ENCODE results near the gene SPON1. TPM values are rescaled to one million over a fixed set of nuclear protein-coding genes. Genes with fewer than 3 reads are reported as not detected.

The SPON1 gene
- total RNA-seq, 1 donor from 2014 or later: under 0.01 TPM

DNA sequence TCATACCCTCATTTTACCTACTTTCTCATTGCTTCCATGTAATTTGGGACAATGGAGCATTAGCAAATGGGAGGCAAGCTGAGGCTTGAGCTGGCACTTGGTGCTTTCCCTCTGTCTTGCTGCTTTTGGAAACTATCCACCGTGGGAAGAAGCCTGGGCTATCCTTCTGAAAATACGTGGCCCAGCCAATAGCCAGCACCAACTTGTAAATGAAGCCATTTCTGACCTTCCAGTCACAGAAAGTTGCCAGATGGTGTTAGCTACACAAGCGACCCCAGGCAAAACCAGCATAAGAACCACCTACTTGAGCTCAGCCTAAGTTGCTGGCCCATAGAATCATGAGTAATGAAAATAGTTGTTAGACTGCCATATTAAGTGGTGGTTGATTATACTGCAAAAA, 18.5 kb upstream of the SPON1 start:
- DNase-seq (ENCODE audit: low read depth in 2 of 2): no peak

DNA sequence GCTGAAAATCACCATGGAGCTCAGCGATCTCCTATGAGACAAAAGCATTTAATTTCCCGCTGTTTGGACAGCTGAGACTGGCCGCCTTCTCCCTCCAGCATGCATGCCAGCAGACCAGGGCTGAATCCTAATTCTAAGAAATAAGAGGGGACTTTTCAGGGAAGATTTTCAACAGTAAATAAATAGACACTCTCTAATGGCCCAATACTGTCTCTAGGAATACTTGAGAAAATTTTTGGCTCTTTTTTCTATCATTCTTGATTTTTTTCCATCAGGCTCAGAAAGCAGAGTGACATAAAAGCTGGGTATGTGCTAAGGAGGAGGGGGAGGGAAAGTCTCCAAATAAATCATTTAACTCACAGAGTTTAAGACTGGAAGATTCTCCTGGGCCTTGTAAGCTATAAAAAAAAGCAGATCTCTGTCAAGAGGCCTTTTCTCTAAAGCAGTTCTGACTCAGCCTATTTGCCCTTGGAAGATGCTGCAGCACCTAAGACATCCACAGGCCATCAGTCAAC, 17.6 kb upstream of the SPON1 start:
- DNase-seq (ENCODE audit: low read depth in 2 of 2): no peak

DNA sequence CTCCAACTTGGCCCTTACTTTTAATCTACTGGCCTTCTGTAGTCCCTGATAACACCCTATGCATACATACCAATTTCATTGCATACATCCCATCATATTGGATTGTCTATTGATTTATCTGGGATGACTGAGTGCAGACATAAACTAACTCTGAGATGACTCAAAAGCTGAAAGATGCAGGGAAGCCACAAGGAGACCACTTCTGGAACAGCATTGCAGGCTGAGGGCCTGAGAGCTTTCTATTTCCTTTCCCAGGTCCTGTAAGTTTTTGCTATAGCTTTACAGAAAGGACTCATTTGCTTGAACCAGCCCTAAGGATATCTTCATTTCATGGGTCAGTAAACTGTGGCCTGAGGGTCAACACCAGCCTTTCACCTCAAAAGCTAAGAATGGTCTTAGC, 15.1 kb upstream of the SPON1 start:
- no peak for DNase-seq (ENCODE audit: low read depth in 2 of 2)

DNA sequence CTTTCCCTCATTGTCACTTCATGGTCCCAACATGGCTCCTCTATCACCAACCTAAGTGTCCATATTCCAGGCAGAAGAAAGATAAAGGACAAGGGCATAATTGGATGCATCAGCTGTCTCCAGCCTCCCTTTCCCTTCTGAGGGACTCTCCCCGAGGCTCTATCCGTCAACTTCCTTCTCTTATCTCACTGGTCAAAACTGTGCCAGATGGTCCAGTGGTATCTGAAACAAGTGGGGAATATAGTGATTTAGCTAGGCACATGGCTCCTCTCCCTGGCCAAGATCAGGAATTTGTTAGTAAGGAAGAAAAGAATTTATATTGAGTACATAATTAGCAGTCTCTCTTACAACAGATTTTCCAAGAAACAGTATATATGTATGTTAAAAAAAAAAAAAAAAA, 12.6 kb upstream of the SPON1 start:
- DNase-seq (ENCODE audit: low read depth in 2 of 2): no peak

DNA sequence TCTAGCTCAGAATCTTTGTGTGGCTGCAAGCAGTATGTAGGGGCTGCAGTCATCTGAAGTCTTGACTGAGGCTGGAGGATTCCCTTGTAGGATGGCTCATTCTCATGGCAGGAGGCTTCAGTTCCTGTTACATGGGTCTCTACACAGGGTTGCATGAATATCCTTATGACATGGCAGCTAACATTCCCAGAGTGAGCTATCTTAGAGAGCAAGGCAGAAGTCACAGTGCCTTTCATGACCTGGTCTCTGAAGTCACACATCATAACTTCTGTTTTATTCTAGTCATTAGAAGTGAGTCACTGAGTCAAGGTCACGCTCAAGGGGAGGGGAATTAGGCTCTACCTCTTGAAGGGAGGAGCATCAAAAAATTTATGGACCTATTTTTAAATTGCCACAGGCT, 10.3 kb upstream of the SPON1 start:
- no peak for DNase-seq (ENCODE audit: low read depth in 2 of 2)

DNA sequence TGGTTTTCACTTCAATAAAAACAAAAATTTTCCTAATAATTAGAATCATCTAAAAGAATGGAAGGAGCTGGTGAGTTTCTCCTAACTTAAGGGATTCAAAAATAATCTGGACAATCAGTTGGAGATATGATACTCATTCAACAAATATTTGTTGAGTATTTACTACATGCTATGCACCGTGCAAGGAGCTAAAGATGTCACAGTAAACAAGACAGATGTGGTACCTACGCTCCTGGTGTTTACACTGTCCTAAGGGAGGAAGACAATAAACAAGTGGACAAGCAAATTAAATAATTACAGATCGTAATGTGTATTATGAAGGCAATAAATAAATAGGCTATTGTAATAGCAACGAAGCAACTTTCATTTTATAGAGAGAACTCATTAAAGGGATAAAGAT, 9.9 kb upstream of the SPON1 start:
- DNase-seq (ENCODE audit: low read depth in 2 of 2): no peak

DNA sequence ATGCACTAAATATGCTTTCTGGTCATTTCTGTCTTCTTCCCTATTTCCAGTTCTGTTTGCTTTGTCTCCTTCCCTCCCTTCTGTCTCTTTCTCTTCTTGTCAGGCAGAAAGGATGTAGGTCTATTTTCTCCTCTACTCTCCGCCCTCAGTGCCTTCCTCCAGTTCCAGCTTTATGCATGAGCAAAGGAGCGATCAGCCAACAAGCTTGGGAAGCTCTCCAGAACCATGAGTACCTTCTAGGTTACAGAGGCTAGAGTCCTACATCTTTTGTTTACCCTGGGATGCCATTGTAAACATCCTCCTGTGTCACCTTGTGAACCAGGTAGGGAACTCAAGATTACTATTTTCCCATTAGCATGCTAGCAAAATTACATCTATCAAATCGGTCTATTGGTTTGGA, 7.9 kb upstream of the SPON1 start:
- DNase-seq (ENCODE audit: low read depth in 2 of 2): no peak

DNA sequence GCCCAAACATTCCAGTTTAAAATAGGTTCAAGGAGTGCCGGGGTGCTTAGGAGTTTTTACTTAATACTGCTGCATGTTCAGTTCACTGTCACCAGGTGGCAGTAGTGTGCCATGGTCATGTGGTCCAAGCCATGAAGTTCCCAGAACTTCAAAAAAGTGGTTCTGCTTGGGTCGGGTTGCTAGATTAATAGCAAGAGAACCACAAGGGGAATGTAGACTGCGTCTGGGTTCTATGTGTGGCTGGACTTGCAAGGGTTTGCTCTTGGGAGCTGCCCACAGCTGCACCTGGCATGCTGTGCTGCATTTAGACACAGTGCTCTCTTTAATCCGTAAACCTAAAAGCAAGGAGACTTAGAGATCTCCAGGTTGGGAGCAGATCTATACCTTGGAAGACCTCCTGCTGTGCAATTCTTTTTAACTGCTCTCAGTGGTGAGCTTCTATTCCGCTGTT, 6.5 kb upstream of the SPON1 start:
- peak; percentile 68 to 72 for DNase-seq (ENCODE audit: low read depth in 2 of 2)

DNA sequence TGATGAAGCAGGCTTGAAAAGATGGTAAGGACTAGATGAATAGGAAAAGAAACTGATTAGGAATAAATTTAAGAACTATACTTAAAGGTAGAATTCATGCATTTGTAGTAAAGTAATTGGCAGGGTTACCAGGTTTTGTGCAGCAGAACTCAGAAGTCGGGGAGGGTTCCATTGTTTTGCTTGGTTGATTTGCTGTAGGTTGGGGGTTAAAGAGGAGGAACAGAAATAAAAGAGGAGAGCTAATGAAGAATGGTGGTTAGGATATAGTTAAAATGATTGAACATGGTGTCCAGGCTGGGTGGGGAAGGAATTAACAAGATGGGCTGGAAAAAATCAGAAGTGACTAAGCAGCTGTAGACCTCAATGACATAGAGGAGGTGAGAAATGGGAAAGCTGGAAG, 5.5 kb upstream of the SPON1 start:
- DNase-seq (ENCODE audit: low read depth in 2 of 2): no peak

DNA sequence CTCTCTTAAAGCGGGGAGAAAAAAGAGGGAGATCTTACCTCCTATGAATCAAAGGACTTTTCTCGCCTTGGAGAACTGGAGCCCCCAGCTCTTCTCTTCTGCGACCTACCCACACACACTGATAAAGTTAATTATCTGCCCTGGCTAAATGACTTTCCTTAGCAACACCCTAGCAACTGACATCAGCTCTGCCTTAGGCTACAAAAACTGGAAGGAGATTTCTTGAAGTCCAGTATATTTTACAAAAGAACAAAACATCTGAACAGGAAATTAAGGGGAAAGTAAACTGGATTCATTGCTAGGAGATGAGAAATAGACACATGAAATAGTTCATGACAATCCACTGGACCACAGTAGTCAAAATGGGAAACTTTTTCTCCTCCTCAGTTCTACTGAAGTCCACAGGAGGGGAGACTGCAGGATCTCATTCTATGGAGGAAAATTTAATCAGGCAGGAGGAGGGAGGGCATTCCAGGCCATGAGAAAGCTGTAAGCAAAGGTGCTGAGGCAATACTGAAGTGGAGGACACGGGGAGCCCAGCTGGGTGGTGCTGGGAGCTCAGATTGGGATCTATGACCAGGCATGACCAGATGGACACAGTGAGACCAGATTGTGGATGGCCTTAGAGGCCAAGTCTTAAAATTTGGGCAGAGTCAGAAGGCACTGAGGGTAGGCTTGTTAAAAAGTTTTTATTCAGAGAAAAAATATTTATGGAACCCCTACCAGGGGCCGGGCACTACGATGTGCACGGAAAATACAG, 3.7 kb upstream of the SPON1 start:
- no peak for DNase-seq (ENCODE audit: low read depth in 2 of 2)

DNA sequence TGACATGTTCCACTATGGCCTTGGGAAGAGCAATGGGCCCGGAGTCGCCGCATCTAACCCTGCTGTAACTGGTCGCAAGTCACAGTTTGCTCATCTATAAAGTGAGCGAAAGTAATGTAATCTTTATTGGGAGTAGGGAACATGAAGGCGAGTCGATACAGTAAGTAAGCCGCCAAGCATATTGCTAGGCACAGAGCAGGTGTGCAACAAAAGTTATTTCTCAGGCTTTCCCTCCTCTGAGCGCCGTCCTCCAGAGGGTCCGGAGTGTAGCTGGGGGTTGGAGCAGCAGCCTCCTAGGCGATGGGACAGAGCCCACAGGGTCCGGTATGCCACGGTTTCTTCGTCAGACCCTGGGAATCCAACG, 343 bp upstream of the SPON1 start:
- DNase-seq (ENCODE audit: low read depth in 2 of 2): no peak

DNA sequence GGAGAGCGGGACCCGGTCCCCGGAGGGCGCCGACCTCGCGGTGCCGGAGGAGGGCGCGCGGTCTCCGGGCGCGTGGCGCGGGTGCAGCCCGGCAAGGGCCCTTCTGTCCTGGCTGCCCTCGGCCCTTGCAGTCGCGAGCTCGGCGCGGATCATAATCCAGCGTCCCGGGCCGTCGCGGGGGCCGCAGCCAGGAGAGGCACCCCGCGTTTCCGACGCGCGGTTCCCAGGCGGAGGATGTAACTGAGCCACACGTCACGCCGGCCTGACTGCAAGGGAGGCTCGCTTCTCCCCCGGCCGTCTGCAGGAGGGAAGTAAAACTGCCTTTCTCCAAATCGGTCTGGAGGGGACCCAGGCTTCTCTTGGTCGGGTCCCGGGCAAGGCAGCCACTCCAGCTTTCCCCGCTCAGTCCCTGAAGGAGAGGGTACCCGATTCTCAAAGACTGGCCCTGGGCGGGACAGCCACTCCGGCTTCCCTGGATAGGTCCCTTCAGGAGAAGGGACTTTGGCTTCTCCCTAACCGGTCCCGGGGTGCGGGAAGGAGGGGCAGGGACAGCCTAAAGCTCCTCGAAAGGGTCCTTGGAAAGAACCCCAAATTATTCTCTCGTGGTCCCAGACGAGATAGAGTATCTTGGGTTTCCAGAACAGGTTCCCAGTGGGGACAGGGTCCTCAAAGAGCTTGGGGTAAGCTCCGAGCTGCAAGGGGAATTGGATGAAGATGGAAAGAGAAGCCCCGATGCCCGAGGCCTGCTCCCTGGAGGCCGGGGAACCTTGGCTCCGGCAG, 836 bp downstream of the SPON1 start:
- DNase-seq (ENCODE audit: low read depth in 2 of 2): no peak

DNA sequence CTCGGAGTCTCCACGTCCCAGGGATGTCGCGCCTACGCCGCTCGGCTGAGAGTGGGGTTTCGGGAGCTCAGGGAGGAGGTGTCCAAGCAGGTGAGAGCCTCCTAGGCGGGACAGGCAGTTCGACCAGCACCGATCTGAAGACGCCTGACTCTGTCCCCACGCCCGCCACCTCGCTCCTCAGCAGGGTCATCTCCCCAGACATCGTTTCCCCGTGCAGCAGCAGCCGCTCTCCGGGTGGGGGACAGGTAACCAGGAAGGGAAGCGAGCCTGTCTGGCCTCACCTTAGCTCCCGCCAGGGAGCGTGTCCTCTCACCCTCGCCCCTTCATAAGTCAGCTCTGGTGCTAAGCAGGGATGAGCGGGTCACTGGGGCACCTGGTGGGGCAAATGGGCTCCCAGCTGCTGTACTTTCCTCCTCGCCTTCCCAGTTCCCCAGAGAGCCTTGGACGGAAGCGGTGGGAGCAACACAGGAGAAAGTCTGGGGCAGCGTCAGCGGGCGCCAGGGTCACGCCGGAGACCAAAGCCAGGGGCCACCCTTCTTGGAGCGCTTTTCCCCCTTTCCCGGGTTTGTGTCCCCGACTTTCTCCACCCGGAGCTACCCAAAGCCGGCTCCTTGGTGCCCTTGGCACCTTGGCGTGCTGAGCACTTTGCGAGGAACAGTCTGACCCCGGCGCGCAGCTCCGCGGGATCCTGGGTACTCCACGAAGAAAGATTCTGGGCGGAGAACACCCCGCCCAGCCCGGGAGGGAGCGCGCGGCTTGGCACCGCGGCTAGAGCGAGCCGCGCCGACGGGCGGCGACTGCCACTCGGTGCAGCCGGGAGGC, 1.6 kb downstream of the SPON1 start:
- DNase-seq (ENCODE audit: low read depth in 2 of 2): no peak

DNA sequence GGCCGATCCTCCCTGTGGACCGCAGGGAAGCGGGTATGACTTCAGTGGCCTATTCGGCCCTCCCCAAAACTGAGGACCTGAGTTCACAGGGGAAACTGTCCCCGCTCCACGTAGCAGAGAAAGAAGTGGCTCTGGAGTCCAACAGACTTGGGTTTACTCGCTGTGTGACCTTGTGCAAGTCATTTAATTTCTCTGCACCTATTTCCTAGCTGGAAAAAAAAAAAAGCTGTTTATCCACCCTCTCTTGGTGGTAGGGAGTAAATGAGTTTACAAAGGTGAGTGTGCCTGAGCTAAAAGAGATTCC, 2.2 kb downstream of the SPON1 start:
- DNase-seq (ENCODE audit: low read depth in 2 of 2): no peak

DNA sequence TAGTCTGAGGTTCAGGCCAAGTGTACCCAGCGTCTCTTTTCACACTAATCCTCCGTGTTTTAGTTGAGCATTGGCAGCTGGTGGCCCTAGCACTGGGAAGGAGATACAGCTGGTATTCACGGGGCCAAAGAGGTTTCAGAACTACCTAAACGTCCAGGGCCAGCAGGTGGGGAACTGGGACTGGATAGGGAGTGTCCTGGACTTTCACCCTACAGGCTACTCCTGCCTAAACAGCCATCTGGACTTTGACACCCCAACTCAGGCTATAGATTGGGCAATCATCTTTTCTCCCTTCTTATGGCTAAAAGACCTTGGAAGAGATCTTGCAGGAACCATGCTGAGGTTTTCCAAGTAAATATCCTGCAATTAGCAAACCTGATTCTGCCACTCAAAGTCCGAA, 2.8 kb downstream of the SPON1 start:
- DNase-seq (ENCODE audit: low read depth in 2 of 2): no peak

DNA sequence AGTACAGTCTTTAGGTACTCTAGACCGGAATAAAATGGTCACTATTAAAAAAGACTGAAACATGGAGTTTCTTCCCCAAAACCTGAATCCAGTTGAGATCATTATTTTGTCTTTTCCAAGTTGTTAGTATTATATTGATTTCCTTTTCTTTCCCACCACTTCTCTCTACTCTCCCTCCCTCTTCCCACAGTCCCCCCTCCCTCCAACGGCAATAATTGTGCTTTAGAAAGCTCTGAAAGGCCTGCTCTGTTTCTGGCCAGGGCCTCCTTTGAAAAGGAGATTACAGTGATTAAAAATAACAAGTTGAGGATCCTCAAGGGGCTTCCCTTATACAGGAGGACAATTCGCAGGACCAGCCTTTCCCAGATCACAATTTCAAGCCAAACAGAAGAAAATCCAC, 3.5 kb downstream of the SPON1 start:
- DNase-seq (ENCODE audit: low read depth in 2 of 2): no peak

DNA sequence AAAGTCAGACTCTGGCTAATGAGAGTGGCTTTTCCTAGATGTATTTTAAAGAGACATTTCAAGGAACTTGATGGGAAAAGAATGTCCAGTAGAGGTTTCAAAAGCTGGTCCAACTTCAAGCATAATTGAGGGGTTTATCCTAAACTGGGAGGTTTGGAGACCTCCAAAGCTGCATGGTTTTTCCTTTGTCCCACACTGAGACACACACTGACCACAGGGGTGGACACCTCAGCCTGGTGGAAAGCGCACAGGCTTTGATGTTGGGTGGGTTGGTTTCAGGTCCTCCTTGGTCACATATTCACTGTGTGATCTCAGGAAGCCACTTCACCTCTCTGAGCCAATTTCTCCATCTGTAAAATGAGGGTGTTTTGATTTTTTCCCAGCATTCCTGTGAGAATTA, 4.0 kb downstream of the SPON1 start:
- no peak for DNase-seq (ENCODE audit: low read depth in 2 of 2)

DNA sequence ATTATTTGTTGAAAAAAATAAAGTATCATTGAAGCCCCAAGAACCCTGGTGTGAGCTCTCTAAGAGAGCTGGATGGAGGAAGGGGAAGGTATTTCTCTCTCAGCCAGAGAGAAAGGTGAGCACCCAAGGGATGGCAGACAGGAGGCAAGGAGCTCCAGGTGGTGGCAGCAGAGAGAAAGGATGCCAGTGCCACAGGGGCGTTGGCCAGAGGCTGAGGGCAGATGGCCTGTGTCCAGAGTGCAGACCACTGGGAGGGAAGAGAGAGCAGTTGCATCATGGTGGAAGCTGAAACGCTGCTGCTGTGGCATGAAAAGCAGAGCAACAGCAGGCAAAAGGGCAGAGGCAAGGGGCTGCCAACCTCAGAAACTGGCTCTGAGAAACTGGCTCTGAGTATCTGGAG, 8.5 kb downstream of the SPON1 start:
- DNase-seq (ENCODE audit: low read depth in 2 of 2): peak; percentile 17 to 21

DNA sequence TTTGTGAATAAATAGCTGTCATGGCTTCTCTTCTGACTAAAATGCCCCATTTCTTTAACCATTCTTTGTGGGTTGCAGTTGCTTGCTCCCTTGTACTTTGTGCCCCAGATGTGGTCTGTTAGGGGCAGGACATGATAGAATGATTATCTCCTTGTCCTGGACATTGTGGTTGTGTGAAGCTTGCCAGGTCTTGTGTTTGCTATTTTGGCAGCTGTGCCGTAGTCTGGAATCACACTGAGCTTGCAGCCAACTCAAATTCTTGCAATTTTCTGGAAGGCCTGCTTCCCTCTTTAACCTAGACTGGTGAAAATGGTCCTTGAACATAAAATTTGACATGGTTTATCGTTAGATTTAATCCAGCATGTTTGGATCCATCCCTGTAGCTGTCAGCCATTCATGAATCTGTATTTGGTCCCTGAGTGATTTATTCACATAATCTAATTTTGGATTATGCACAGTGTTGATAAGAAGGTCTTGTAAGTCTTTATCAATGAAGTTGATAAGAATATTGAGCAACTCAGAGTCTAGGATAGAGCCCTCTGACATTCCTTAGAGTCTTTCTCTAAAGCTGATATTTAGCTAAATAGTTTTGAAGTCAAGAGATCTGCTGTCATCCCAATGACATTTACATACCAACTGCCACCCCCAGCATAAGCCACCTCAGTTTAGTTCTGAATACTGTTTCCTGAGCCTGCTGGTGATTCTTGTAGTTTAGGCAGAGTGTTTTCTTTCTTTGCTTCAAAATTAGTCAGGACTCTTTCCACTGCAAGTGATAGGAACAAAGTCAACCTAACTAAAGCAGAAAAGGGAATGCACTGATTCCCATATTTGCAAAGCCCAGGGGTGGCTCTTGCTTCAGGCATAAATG, 9.8 kb downstream of the SPON1 start:
- no peak for DNase-seq (ENCODE audit: low read depth in 2 of 2)

DNA sequence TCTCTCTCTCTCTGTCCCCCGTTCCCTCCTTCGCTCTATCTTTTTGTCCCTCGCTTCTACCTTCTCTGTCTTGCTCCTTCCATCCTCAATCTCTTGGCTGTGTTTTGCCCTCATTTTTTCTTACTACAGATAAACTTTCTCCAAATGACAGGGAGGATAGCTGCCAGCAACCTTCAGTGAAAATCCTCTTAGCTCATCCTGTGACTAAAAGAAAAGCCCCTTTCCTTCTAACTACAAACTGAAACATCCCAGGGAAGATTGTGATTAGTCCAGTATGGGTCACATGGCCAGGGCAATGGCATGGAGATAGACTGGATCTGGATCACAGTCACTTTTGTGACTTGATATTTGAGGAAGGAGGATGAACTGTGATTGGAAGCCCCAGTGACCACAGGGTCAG, 10.4 kb downstream of the SPON1 start:
- DNase-seq (ENCODE audit: low read depth in 2 of 2): no peak

DNA sequence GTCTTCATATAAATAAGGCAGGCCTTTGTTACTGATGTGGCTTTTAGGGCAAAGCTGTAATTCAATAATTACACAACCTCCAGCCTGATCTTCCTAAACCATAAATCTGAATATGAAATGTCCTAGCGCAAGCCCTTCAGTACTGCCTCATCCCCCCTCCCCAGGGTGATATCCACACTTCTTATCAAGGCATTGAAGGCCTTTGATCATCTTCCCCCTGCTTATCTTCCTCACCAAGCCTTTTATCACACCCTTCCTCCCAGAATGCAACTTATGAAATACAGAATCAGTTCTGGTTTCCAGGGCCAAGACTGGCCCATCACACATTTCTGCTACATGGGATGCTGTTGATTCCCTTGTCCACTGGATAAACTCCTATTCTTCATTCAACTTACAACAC, 12.1 kb downstream of the SPON1 start:
- DNase-seq (ENCODE audit: low read depth in 2 of 2): no peak

All from dermis microvascular lymphatic vessel endothelial cell (primary cell).